Nephron (organoid): ENCODE measurements around the gene PTCD1.

Experiments used
- H3K27ac Mint-ChIP-seq, 3 experiments: 2 replicates each; pipeline ENCODE4 v1.8.0; 2020; ENCODE audit warnings: mixed read lengths in 3 of 3, mild to moderate bottlenecking in 2 of 3, moderate library complexity in 1 of 3
- H3K27me3 Mint-ChIP-seq: 2 replicates; pipeline ENCODE4 v1.8.0; 2021; ENCODE audit warnings: low read depth, mild to moderate bottlenecking, moderate library complexity, mixed read lengths
- H3K36me3 Mint-ChIP-seq: 2 replicates; pipeline ENCODE4 v1.8.0; 2020; ENCODE audit warnings: low read depth, mixed read lengths
- H3K4me1 Mint-ChIP-seq: 2 replicates; pipeline ENCODE4 v1.8.0; 2020; ENCODE audit warnings: mixed read lengths
- H3K4me3 Mint-ChIP-seq, 3 experiments: 2 replicates each; pipeline ENCODE4 v1.8.0; 2020; ENCODE audit warnings: mild to moderate bottlenecking in 3 of 3, mixed read lengths in 3 of 3, moderate library complexity in 2 of 3
- H3K9me3 Mint-ChIP-seq: 2 replicates; pipeline ENCODE4 v1.8.0; 2020; ENCODE audit warnings: mixed read lengths
- CTCF ChIP-seq, 3 experiments: fragments of 200-600 bp; sonication (generic); IDR thresholded peaks; one replicate each; pipeline ENCODE4 v1.5.0; 2021; ENCODE audit warnings: antibody characterized with exemption in 3 of 3; ENCODE audit not compliant: unreplicated experiment in 3 of 3

PTCD1 gene

GRCh38 chr7:99455874-99456273 is 17.3 kb upstream of the PTCD1 start:
- no peak for TF ChIP-seq CTCF (IDR thresholded peaks at IDR 0.05; ENCODE audit: unreplicated experiment in 3 of 3)
- Mint-ChIP-seq H3K4me3 (no peak overlapping the region), H3K36me3 (peaks cover 50% of the 10 kb centered on the region), H3K9me3 (no peaks in the 10 kb centered on the region), H3K27ac (peak overlapping the region in 1 of 3 experiments; percentile 35), H3K27me3 (no peaks in the 10 kb centered on the region), H3K4me1 (peaks cover 38% of the 10 kb centered on the region)

GRCh38 chr7:99453105-99453504 is 14.5 kb upstream of the PTCD1 start:
- H3K9me3 Mint-ChIP-seq: no peaks in the 10 kb centered on the region
- peaks cover 18% of the 10 kb centered on the region for H3K4me1 Mint-ChIP-seq
- H3K27me3 Mint-ChIP-seq: no peaks in the 10 kb centered on the region
- no peak for TF ChIP-seq CTCF (IDR thresholded peaks at IDR 0.05; ENCODE audit: unreplicated experiment in 3 of 3)
- H3K36me3 Mint-ChIP-seq: peaks cover 37% of the 10 kb centered on the region
- no peak overlapping the region for H3K27ac Mint-ChIP-seq
- no peak overlapping the region for H3K4me3 Mint-ChIP-seq

- no peak for TF ChIP-seq CTCF (IDR thresholded peaks at IDR 0.05; ENCODE audit: unreplicated experiment in 3 of 3)
- peaks cover 18% of the 10 kb centered on the region for H3K4me1 Mint-ChIP-seq
- H3K4me3 Mint-ChIP-seq: no peak overlapping the region
- H3K36me3 Mint-ChIP-seq: peaks cover 38% of the 10 kb centered on the region
- H3K9me3 Mint-ChIP-seq: no peaks in the 10 kb centered on the region
- H3K27me3 Mint-ChIP-seq: no peaks in the 10 kb centered on the region
- H3K27ac Mint-ChIP-seq: no peak overlapping the region
These were observed 13.9 kb upstream of the PTCD1 start for GRCh38 chr7:99452541-99452940.

- Mint-ChIP-seq H3K36me3 (peaks cover 36% of the 10 kb centered on the region), H3K9me3 (no peaks in the 10 kb centered on the region), H3K27me3 (no peaks in the 10 kb centered on the region), H3K27ac (no peak overlapping the region), H3K4me3 (no peak overlapping the region), H3K4me1 (peaks cover 14% of the 10 kb centered on the region)
- no peak for TF ChIP-seq CTCF (IDR thresholded peaks at IDR 0.05; ENCODE audit: unreplicated experiment in 3 of 3)
These were observed 13.3 kb upstream of the PTCD1 start for GRCh38 chr7:99451936-99452335.

GRCh38 chr7:99449326-99449725 is 10.7 kb upstream of the PTCD1 start:
- Mint-ChIP-seq H3K4me1 (no peaks in the 10 kb centered on the region), H3K36me3 (peaks cover 48% of the 10 kb centered on the region), H3K27ac (no peak overlapping the region), H3K4me3 (no peak overlapping the region), H3K9me3 (no peaks in the 10 kb centered on the region), H3K27me3 (no peaks in the 10 kb centered on the region)
- TF ChIP-seq CTCF (IDR thresholded peaks at IDR 0.05; ENCODE audit: unreplicated experiment in 3 of 3): no peak

GRCh38 chr7:99448855-99449254 is 10.3 kb upstream of the PTCD1 start:
- Mint-ChIP-seq H3K27me3 (no peaks in the 10 kb centered on the region), H3K9me3 (no peaks in the 10 kb centered on the region), H3K4me3 (no peak overlapping the region), H3K27ac (no peak overlapping the region), H3K4me1 (no peaks in the 10 kb centered on the region), H3K36me3 (peaks cover 47% of the 10 kb centered on the region)
- TF ChIP-seq CTCF (IDR thresholded peaks at IDR 0.05; ENCODE audit: unreplicated experiment in 3 of 3): no peak
